ENCODE results near the gene STK39.

DNA sequence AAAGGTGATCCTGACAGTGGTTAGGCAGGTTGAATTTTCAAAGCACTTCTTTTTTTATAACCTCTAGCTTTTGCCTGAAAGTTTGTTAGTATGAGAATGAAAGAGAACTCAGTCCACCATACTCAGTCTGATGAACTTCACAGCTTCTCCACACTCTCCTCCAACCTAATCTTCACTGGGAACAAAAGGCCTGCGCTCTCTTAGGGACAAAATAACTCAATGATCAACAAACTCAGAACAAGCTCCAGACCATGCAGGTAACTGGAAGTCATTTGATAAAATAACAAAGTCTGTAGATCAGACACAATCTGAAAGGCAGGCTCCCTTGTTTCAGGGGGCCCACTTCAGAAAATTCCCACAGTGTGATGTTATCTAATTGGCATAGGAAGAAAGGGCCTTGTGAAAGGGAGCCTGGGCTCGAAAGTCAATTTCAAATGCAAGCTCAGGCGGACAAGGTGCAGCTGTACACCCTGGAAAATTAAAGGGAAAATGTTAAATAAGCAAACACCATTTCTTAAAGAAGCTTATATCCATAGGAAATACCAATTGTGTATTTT, 142.2 kb downstream of the STK39 start:
- no peak for TF ChIP-seq POLR2AphosphoS5 (IDR thresholded peaks at IDR 0.05)
- TF ChIP-seq, protein P1, sequence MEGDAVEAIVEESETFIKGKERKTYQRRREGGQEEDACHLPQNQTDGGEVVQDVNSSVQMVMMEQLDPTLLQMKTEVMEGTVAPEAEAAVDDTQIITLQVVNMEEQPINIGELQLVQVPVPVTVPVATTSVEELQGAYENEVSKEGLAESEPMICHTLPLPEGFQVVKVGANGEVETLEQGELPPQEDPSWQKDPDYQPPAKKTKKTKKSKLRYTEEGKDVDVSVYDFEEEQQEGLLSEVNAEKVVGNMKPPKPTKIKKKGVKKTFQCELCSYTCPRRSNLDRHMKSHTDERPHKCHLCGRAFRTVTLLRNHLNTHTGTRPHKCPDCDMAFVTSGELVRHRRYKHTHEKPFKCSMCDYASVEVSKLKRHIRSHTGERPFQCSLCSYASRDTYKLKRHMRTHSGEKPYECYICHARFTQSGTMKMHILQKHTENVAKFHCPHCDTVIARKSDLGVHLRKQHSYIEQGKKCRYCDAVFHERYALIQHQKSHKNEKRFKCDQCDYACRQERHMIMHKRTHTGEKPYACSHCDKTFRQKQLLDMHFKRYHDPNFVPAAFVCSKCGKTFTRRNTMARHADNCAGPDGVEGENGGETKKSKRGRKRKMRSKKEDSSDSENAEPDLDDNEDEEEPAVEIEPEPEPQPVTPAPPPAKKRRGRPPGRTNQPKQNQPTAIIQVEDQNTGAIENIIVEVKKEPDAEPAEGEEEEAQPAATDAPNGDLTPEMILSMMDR (IDR thresholded peaks at IDR 0.05), result no peak
